GM12873 (cell line): ENCODE measurements around the gene NXF3.

ENCODE experiments used
- CTCF ChIP-seq: IDR thresholded peaks from 2 replicates; pipeline ENCODE4 v1.5.1; 2012; ENCODE audit warnings: low read depth, mild to moderate bottlenecking, moderate library complexity, low read length, control low read depth; ENCODE audit not compliant: insufficient read depth; ENCODE audit errors: missing control alignments

The NXF3 gene

GRCh38 chrX:103092942-103093341, at the start of gene NXF3:
Gene NXF3 (minus strand): TSS chrX:103093143. CDS start chrX:103093023, 120 bp downstream.
- TF ChIP-seq CTCF = no peak

GRCh38 chrX:103124284-103124683, 31.3 kb upstream of the NXF3 start:
- TF ChIP-seq CTCF = no peak

- no peak for TF ChIP-seq CTCF
Observed at GRCh38 chrX:103120748-103121147, 27.8 kb upstream of the NXF3 start.

GRCh38 chrX:103107836-103108235, 14.9 kb upstream of the NXF3 start:
- TF ChIP-seq CTCF = no peak

- TF ChIP-seq CTCF = no peak
Observed at GRCh38 chrX:103101299-103102042, 8.5 kb upstream of the NXF3 start.

- TF ChIP-seq CTCF = no peak
Observed at GRCh38 chrX:103100484-103100883, 7.5 kb upstream of the NXF3 start.

- TF ChIP-seq CTCF = no peak
Observed at GRCh38 chrX:103099691-103100090, 6.7 kb upstream of the NXF3 start.
